Keratinocyte (primary cell): ENCODE measurements around the gene ARHGEF6. TPM values are rescaled to one million over a fixed set of nuclear protein-coding genes. Genes with fewer than 3 reads are reported as not detected.

Experiments
- DNase-seq: peaks from one replicate; pipeline ENCODE4 v3.0.0-alpha.2; 2011; ENCODE audit warnings: low read depth, missing footprints, low spot score
- FAIRE-seq: peaks from 2 replicates; lab custom pipeline; 2011; peaks lifted over from hg19 to GRCh38; lab: Jason Lieb, UNC
- H2AFZ ChIP-seq: 2 replicates; pipeline ENCODE4 v1.6.0; 2012; ENCODE audit warnings: low read length, control low read depth, inconsistent platforms; ENCODE audit not compliant: control insufficient read depth
- H3K27ac ChIP-seq: 2 replicates; pipeline ENCODE4 v1.5.1; 2011; ENCODE audit warnings: low read length; ENCODE audit not compliant: control insufficient read depth, insufficient read depth
- H3K27me3 ChIP-seq: 3 replicates; pipeline ENCODE4 v1.6.0; 2011; ENCODE audit warnings: low read length; ENCODE audit not compliant: control insufficient read depth, insufficient read depth; ENCODE audit errors: extremely low read depth
- H3K36me3 ChIP-seq, 2 experiments: 2 replicates in 1 of 2; 3 replicates in 1 of 2; pipeline ENCODE4 v1.5.1; 2011; ENCODE audit warnings: low read length in 2 of 2, mild to moderate bottlenecking in 1 of 2; ENCODE audit not compliant: control insufficient read depth in 2 of 2, insufficient read depth in 2 of 2; ENCODE audit errors: extremely low read depth in 1 of 2
- H3K4me1 ChIP-seq: 3 replicates; pipeline ENCODE4 v1.5.1; 2011; ENCODE audit warnings: low read length; ENCODE audit not compliant: control insufficient read depth, insufficient read depth; ENCODE audit errors: extremely low read depth
- H3K4me2 ChIP-seq: 3 replicates; pipeline ENCODE4 v1.6.0; 2011; ENCODE audit warnings: low read depth, low read length; ENCODE audit not compliant: control insufficient read depth, insufficient read depth; ENCODE audit errors: extremely low read depth
- H3K4me3 ChIP-seq, 3 experiments: fragments of 200-600 bp in 1 of 3; sonication (generic) in 1 of 3; 2 replicates in 2 of 3; 3 replicates in 1 of 3; pipeline ENCODE4 v1.5.1; 2011 to 2016; ENCODE audit warnings: low read length in 3 of 3, mild to moderate bottlenecking in 3 of 3, control low read depth in 2 of 3, inconsistent platforms in 1 of 3, low read depth in 1 of 3, mixed read lengths in 1 of 3, mixed run types in 1 of 3, moderate library complexity in 1 of 3; ENCODE audit not compliant: control insufficient read depth in 2 of 3, insufficient read depth in 2 of 3; ENCODE audit errors: extremely low read depth in 1 of 3
- H3K79me2 ChIP-seq: 2 replicates; pipeline ENCODE4 v1.6.0; 2012; ENCODE audit warnings: low read length; ENCODE audit not compliant: control insufficient read depth, insufficient read depth
- H3K9ac ChIP-seq: 3 replicates; pipeline ENCODE4 v1.6.0; 2011; ENCODE audit warnings: low read length; ENCODE audit not compliant: control insufficient read depth, insufficient read depth; ENCODE audit errors: extremely low read depth
- H3K9me1 ChIP-seq: 3 replicates; pipeline ENCODE4 v1.6.0; 2011; ENCODE audit warnings: low read length; ENCODE audit not compliant: control insufficient read depth, insufficient read depth; ENCODE audit errors: extremely low read depth
- H3K9me3 ChIP-seq: 2 replicates; pipeline ENCODE4 v1.5.1; 2012; ENCODE audit warnings: low read depth, low read length; ENCODE audit not compliant: control insufficient read depth
- H4K20me1 ChIP-seq: 3 replicates; pipeline ENCODE4 v1.6.0; 2011; ENCODE audit warnings: low read length; ENCODE audit not compliant: control insufficient read depth, insufficient read depth; ENCODE audit errors: extremely low read depth
- EZH2 ChIP-seq: IDR thresholded peaks from one replicate; pipeline ENCODE4 v1.6.1; 2012; ENCODE audit warnings: inconsistent platforms, mild to moderate bottlenecking, low read length, moderate library complexity
- dilution Hi-C: fragments of 300-500 bp; cut with MboI; formaldehyde crosslinking; loops from one replicate; pipeline ENCODE4 v1.7.0; 2020; ENCODE audit warnings: low sequenced_read_pairs; ENCODE audit not compliant: extremely low pct_ligation_motif_present
- polyA plus RNA-seq, 5 experiments: library from polyadenylated mRNA; depleted of rRNA in 3 of 5; stranded (reverse) in 3 of 5; stranded (forward) in 1 of 5; unstranded in 1 of 5; fragments of >200 nt; gene quantifications; 1 replicate in 1 of 5; 2 replicates in 3 of 5; 3 replicates in 1 of 5; pipeline versions ENCODE4 v1.2.1 to v1.2.3, GENCODE V29; 2011 to 2012; ENCODE audit warnings: missing spikeins in 2 of 5, low read depth in 1 of 5, low replicate concordance in 1 of 5
- TF ChIP-seq, protein P1 (sequence below), 3 experiments: IDR thresholded peaks in 1 of 3; conservative IDR thresholded peaks in 1 of 3; optimal IDR thresholded peaks in 1 of 3; 2 replicates in 2 of 3; 3 replicates in 1 of 3; pipeline versions ENCODE3 to v1.5.1; 2011; ENCODE audit warnings: low read length in 3 of 3, mild to moderate bottlenecking in 3 of 3, moderate library complexity in 2 of 3, control low read depth in 1 of 3, inconsistent platforms in 1 of 3; ENCODE audit not compliant: insufficient read depth in 2 of 3; ENCODE audit errors: extremely low read depth in 1 of 3

ARHGEF6 gene
- polyA plus RNA-seq, 1 donor (not counting 4 experiments of a cell fraction or from before 2014, with no cell fraction given): 0.18 TPM

DNA sequence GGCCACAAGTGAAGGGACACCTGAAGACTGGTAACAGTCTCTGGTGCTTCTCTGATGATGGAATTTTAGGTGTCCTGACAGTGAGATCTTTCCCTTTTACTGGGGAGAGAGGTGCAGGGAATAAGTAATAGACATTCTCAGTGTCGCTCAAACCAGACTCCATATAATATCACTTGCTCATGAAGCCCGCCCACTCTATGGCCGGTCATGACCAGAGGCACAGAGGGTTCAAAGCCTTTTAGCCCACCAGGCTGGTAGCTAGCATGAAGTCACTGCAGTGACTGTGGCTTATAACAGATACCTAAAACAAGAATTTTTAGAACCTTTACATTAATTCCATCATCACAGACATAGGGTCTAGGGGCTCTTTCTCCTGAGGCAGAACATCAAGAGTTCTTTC lies 129.9 kb downstream of the ARHGEF6 start:
- Histone ChIP-seq H3K4me3 (no peak overlapping the region), H4K20me1 (no peaks in the 10 kb centered on the region), H3K9me1 (no peaks in the 10 kb centered on the region), H3K36me3 (no peaks in the 10 kb centered on the region), H3K9me3 (no peaks in the 10 kb centered on the region), H3K4me1 (no peaks in the 10 kb centered on the region), H3K4me2 (no peak overlapping the region), H3K27ac (no peak overlapping the region), H2AFZ (no peak overlapping the region), H3K27me3 (no peaks in the 10 kb centered on the region), H3K9ac (no peak overlapping the region), H3K79me2 (no peaks in the 10 kb centered on the region)
- no peak for FAIRE-seq
- DNase-seq: no peak
- TF ChIP-seq EZH2: no peak
- TF ChIP-seq, protein P1, sequence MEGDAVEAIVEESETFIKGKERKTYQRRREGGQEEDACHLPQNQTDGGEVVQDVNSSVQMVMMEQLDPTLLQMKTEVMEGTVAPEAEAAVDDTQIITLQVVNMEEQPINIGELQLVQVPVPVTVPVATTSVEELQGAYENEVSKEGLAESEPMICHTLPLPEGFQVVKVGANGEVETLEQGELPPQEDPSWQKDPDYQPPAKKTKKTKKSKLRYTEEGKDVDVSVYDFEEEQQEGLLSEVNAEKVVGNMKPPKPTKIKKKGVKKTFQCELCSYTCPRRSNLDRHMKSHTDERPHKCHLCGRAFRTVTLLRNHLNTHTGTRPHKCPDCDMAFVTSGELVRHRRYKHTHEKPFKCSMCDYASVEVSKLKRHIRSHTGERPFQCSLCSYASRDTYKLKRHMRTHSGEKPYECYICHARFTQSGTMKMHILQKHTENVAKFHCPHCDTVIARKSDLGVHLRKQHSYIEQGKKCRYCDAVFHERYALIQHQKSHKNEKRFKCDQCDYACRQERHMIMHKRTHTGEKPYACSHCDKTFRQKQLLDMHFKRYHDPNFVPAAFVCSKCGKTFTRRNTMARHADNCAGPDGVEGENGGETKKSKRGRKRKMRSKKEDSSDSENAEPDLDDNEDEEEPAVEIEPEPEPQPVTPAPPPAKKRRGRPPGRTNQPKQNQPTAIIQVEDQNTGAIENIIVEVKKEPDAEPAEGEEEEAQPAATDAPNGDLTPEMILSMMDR (optimal IDR thresholded peaks at IDR 0.05 in 1 of 3, IDR thresholded peaks at IDR 0.05 in 1 of 3, conservative IDR thresholded peaks at IDR 0.05 in 1 of 3; ENCODE audit: extremely low read depth in 1 of 3, insufficient read depth in 2 of 3, low read length in 3 of 3): no peak
- dilution Hi-C loops: no loop called here

DNA sequence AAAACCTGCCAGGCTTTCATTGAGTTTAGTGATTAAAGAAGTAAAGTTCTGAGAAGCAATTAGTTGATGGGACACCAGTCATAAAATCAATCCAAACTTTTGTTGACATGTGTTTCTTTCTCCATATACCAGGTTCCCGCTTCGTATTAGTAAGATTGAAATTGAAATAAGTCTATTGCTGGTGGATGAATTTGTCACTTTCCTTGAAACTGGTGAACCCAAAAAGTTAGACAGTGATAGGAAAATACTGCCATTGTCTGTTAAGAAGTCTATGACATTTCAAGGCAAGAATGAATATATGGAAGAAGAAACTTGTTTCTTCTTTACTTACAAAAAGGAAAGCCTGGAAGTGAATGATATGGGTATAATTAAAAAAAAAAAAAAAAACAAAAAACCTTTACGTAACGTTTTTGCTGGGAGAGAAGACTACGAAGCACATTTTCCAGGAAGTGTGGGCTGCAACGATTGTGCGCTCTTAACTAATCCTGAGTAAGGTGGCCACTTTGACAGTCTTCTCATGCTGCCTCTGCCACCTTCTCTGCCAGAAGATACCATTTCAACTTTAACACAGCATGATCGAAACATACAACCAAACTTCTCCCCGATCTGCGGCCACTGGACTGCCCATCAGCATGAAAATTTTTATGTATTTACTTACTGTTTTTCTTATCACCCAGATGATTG lies 132.9 kb downstream of the ARHGEF6 start, which contains the start of gene CD40LG:
CD40LG (plus strand) TSS at position 482 of the 684 bp plus-strand sequence; CDS start at position 573, 91 bp downstream.
- no peaks in the 10 kb centered on the region for H3K9me1 ChIP-seq
- H4K20me1 ChIP-seq: no peaks in the 10 kb centered on the region
- DNase-seq (no peak), FAIRE-seq (no peak)
- H3K4me3 ChIP-seq: no peak within 1 kb of the TSS
- H3K79me2 ChIP-seq: no peaks in the 10 kb centered on the region
- TF ChIP-seq EZH2: no peak
- TF ChIP-seq, protein P1 (optimal IDR thresholded peaks at IDR 0.05 in 1 of 3, IDR thresholded peaks at IDR 0.05 in 1 of 3, conservative IDR thresholded peaks at IDR 0.05 in 1 of 3; ENCODE audit: extremely low read depth in 1 of 3, insufficient read depth in 2 of 3, low read length in 3 of 3): no peak
- no peaks in the 10 kb centered on the region for H3K27me3 ChIP-seq
- no peaks in the 10 kb centered on the region for H3K4me1 ChIP-seq
- no peak within 1 kb of the TSS for H3K4me2 ChIP-seq
- no peak within 1 kb of the TSS for H3K9ac ChIP-seq
- H3K27ac ChIP-seq: no peak within 1 kb of the TSS
- no peaks in the 10 kb centered on the region for H3K9me3 ChIP-seq
- dilution Hi-C loops: no loop called here
- H2AFZ ChIP-seq: no peak within 1 kb of the TSS
- no peaks in the 10 kb centered on the region for H3K36me3 ChIP-seq
